HEK293T (cell line): Measurements from ENCODE around the gene ZFPL1.

Source experiments
- FOXA1 ChIP-seq: fragments of 450-650 bp; IDR thresholded peaks from 2 replicates; pipeline ENCODE4 v1.6.1; 2016; ENCODE audit warnings: mild to moderate bottlenecking
- FOXM1 ChIP-seq: fragments of 450-650 bp; IDR thresholded peaks from 2 replicates; pipeline ENCODE4 v1.6.1; 2017; ENCODE audit warnings: mild to moderate bottlenecking, borderline replicate concordance
- L3MBTL2 ChIP-seq: fragments of 450-650 bp; conservative IDR thresholded peaks from 2 replicates; pipeline ENCODE4 v1.6.1; 2016; ENCODE audit warnings: mild to moderate bottlenecking
- LEF1 ChIP-seq: fragments of 450-650 bp; IDR thresholded peaks from 2 replicates; pipeline ENCODE4 v1.6.1; 2017; ENCODE audit warnings: mild to moderate bottlenecking, borderline replicate concordance
- SP1 ChIP-seq: fragments of 450-650 bp; IDR thresholded peaks from 2 replicates; pipeline ENCODE4 v1.6.1; 2017
- SUZ12 ChIP-seq: fragments of 450-650 bp; IDR thresholded peaks from 2 replicates; pipeline ENCODE4 v1.6.1; 2016; ENCODE audit warnings: mild to moderate bottlenecking
- TARDBP ChIP-seq: fragments of 450-650 bp; IDR thresholded peaks from 2 replicates; pipeline ENCODE4 v1.6.1; 2016
- ZNF384 ChIP-seq: fragments of 450-650 bp; IDR thresholded peaks from 2 replicates; pipeline ENCODE4 v1.6.1; 2016

DNA sequence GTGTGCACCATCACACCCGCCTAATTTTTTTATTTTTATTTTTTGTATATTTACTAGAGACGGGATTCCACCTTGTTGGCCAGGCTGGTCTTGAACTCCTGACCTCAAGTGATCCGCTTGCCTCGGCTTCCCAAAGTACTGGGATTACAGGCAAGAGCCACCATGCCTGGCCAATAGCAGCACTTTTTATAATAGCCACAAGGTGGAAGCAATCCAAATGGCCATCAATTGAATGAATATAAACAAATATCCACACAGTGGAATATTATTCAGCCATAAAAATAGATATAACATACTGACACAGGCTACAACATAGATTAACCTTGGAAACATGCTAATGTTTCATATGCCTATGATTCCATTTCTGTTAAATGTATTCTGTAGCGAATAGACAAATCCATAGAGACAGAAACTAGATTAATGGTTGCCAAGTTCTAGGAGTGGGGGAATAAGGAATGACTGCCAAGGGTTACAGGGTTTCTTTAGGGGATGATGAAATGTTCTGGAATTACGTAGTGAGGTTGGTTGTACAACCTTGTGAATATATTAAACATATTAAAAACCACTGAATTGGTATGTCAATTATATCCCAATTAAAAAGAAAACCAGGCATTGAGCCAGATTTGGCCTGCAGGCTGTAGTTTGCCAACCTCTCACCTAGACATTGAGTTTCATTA lies 16.8 kb downstream of the ZFPL1 start:
- TF ChIP-seq SUZ12 (no peak), ZNF384 (no peak), FOXA1 (no peak), FOXM1 (no peak), TARDBP (no peak), SP1 (no peak), L3MBTL2 (no peak), LEF1 (no peak)
